Right ventricle myocardium superior (tissue), 1 donor: ENCODE data around the gene ROGDI. TPM values are rescaled to one million over a fixed set of nuclear protein-coding genes. Genes with fewer than 3 reads are reported as not detected.
"Not testable (repeated sequence)": the region's sequence is repeated elsewhere in the genome, so short reads cannot be mapped to it uniquely, and the experiment has no call there.

ENCODE experiments used
- ATAC-seq: fragments of 200-7000 bp; cut with Tn5 transposase; one replicate; pipeline ENCODE4 v1.9.1; 2020; ENCODE audit warnings: mild to moderate bottlenecking; ENCODE audit not compliant: poor library complexity
- DNase-seq: peaks from one replicate; pipeline ENCODE4 v3.0.0-alpha.2; 2020
- intact Hi-C: fragments of 100-400 bp; cut with DNase I; formaldehyde crosslinking; loops from one replicate; pipeline ENCODE4 v1.11.2; 2022
- total RNA-seq: library from RNA; stranded (reverse); fragmentation: NEBNext Ultra II Directional; extraction: Animal tissue kit (Norgen Biotek cat#: 25700); gene quantifications from one replicate; pipeline ENCODE4 v1.2.1, GENCODE V29; 2021
- donor health status: DM: no; HTN: yes; CAD: no; lungs with severe emphysema.

The ROGDI gene
- total RNA-seq, 1 donor from 2014 or later = 110 TPM

DNA sequence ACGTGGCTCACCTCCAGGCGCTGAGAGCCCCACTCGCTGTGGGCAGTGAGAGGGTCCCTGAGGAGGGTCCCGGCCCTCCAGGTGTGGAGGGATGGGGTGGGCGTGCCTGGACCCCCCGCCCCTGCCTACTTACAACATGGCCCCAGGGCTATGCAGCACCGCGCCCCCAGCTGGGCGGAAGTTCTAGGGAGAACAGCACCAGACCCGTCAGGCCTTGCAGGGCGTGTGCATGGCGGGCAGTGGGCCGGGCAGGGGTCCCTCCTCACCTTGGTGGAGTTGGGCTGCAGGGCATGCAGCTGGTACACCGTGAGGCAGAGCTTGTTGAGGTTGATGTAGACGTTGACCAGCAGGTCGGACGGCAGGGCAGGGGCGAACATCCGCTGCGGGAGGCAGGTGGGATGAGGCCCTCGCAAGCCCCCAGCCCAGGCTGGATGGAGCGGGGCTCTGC, 4.6 kb downstream of the ROGDI start:
- intact Hi-C loops = no loop called here
- ATAC-seq (no peak), DNase-seq (no peak)

DNA sequence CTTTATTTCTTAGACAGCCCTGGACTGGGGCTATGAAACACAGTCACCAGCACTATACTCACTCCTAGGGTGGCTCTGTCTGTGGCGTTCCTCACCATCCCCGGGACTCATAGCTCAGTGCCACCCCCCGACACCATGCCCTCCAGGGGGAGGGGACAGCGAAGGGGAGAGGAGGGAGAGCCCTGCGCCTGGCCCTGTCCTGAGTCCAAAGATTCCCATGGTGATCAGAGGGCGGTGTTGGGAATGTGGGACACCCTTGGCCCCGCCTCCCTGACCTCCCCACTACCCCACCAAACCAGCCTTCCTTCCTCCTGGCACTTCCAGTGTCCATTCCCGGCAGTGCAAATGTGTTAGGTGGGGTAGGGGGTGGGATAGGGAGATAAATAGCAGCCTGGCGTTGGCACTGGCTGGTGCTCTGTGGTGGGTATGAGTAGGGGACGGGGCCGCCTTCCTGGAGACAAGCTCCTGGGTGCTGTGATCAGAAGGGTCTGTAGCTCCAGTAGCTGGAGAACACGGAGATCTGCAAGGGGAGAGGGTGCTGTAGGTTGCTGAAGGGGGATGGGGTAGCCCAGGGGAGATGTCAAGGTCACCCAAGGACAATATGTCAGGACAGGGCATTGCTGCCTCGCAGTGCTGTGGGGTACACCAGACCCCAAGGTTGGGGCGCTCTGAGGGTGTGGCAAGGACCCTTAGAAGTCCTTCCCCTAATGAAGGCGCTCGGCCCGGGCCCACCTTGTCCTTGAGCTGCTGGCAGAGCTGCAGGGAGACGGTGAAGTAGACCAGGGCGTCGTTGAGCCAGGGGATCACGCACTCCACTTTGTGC, 5.2 kb downstream of the ROGDI start:
- ATAC-seq (no peak), DNase-seq (no peak)
- intact Hi-C loops = no loop called here

DNA sequence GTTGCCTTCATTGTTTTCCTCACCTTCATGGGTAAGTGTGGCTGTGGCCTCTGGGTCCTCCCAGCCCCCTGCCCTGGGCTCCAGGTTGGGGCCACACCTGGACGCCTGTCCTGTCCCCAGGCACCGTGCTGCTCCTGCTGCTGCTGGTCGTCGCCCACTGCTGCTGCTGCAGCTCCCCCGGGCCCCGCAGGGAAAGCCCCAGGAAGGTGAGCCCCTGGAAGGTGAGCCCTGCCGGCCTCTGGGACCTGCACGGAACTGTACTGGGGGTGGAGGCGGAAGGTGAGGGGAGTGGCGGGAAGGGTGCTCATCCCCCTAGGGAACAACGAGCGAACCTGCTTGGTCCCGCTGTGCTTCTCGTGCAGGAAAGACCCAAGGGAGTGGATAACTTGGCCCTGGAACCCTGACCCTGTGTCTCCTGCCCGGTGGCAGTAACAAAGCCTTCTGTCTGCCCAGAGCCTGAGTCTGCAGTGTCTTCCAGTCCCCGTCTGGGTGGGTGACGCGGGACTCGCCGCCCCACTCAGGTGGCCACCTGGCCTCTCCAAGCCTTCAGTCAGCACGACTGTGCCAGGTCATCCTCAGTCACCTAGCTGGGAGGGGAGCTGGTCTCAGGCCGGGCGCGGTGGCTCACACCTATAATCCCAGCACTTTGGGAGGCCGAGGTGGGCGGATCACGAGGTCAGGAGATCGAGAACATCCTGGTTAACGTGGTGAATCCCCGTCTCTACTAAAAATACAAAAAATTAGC, 6.4 kb downstream of the ROGDI start:
- ATAC-seq (no peak), DNase-seq (no peak)
- intact Hi-C loops = no loop called here

DNA sequence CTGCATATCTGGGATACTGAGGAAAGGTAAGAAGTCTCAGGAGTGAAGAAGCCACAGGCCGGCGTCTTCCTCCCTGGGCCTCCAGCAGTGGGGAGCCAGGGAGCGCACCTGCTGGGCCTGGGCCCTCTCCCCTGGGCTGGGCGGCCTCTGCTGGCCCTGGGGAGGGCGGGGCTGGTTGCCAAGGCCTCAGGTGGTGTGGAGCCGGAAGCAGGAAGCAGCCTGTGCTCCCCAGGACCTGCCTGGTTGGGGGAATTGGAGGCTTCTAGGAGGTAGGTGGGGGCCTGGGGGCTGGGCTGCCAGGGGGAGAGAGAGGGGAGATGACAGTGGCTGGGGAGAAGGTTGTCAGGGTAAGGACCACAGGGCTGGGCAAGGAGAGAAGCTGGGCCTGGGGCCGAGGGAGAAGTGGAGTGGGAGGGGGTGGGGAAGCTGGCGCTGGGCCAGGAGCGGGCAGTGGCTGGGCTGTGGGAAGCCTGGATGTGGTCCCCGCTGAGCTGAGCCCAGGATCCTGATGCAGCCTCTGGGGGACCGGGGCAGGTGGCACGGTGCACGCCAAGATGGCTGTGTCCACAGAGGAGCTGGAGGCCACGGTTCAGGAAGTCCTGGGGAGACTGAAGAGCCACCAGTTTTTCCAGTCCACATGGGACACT, 7.1 kb downstream of the ROGDI start, which contains the start of gene SMIM22:
Gene SMIM22, plus strand, starts transcription at position 189 of the 647 bp plus-strand sequence. Its CDS starts 366 bp downstream, at position 555.
- ATAC-seq (peak; percentile 8), DNase-seq (no peak)
- intact Hi-C loops = no loop called here

DNA sequence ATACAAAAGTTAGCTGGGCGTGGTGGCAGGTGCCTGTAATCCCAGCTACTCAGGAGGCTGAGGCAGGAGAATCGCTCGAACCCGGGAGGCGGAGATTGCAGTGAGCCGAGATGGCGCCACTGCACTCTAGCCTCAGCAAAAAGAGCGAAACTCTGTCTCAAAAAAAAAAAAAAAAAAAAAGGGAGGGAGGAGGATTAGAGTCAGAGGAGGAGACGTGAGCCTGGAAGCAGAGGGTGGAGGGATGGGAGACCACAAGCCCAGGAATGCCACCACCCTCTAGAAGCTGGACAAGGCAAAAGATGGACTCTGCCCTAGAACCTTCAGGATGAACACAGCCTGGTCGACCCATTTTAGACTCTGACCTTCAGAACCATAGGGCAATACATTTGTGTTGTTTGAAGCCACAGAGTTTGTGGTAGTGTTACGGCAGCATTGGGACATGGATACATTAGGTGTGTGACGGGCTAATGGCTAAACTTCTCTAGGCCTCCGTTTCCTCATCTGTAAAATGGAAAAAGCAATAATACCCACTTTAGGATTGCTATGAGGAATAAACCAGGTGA, 9.4 kb downstream of the ROGDI start:
- DNase-seq = no peak
- intact Hi-C loops = no loop called here

DNA sequence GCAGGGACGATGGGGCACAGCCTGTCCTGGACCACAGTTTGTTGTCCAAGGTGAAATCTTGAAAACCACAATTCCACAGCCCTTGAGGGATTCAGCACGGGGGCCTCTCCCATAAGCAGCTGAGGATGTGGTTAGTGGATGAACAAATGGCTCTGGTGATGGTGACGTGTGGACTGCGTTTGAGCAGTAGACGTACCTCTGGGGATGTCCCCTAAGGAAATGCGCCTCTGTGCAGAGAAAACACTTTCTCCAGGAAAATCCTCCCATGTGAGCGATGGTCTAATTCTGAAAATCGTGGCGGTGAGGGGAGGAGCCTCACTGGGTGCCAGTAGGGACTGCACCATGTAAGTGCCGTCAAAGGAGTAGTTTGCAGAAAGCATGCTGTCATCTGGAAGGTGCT, 11.6 kb downstream of the ROGDI start:
- DNase-seq = no peak
- intact Hi-C loops = no loop called here
- ATAC-seq = no peak

More for the DNA sequence above, 9.4 kb downstream of the ROGDI start:
- no peak for ATAC-seq

DNA sequence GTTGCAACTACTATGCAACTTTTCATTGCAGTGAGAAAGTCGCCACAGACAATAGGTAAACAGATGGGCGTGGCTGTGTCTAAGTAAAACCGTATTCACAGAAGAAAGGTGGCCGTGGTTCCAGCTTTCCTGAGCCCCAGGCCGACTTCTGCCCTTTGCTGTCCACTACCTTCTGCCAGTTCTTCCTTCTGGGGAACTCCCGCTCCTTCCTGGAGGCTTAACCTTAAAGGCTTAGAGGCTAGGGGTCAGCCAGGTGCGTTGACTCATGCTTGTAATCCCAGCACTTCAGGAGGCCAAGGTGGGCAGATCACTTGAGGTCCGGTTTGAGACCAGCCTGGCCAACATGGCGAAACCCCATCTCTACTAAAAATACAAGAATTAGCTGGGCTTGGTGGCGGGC, 12.2 kb downstream of the ROGDI start:
- no peak for DNase-seq
- intact Hi-C loops = no loop called here

DNA sequence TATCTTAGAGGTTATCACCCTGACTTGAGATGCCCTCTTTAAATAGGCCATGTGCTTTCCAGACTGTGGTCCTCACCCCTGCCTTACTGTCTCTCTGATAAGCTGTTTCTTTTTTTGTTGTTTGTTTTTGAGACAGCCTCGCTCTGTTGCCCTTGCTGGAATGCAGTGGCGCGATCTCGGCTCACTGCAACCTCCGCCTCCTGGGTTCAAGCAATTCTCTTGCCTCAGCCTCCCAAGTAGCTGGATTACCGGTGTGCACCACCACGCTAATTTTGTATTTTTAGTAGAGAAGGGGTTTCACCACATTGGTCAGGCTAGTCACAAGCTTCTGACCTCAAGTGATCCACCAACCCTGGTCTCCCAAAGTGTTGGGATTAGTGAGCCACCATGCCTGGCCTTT, 13.5 kb downstream of the ROGDI start:
- intact Hi-C loops = no loop called here
- no peak for ATAC-seq
- DNase-seq = no peak

More for the DNA sequence above, 12.2 kb downstream of the ROGDI start:
- ATAC-seq = no peak

DNA sequence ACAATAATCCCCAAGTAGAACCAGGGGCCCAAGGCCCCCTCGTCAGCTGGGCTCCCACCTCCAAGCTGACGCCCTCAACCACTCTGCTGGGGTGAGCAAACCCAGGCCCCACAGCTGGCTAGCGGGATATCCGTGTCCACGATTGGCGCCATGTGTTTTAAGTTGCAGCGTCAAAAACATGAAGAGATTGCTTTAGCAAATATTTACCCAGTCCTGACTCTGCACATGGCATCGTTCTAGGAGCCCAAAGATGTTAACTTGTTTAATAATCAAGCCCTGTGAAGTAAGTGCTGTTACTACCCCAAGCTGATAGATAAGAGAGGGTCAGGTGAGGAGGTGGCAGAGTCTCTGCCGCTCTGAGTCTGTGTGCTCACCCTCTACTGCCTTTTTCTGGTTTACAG, 13.9 kb downstream of the ROGDI start:
- intact Hi-C loops = no loop called here
- DNase-seq (no peak), ATAC-seq (no peak)

DNA sequence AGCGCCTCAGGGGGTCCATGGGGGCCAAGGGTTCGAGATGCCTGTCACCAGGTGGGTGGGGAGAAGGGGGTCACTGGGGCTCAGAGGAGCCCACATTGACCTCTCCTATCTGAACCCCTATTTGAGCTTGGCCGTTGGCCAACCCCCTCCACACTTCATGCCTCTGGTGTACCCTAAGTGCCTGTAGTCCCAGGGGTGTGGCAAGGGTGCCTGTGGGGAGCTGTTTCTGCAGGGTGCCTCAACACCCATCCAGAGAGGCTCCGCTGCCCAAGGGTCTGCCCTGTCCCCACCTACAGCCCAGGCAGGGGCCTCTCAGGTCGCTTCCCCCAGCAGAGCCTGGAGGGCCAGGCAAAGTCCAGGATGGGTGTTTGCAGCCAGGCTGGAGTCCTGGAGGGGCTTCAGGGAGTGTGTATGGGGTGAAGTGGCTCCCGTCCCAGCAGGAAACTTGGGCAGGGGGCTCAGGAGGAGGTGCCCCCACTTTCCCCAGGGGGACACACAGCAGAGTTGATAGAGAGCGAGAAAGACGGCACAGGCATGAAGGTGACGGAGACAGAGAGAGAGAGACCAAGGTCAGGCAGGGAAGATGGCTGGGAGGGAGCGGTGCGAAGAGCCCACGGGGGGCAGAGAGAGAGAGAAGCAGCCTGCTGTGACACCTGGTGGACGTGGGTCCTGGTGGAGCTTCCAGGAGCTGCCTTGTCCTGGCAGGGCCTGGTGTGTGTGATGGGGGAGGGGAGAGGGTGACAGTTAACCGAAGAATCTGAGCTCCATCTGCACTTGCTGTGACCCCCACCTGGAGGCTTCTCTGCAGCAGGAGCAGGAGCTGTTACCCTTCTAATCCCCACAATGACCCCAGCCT, 14.6 kb downstream of the ROGDI start, which contains the start of gene SEPTIN12:
Gene SEPTIN12, minus strand, starts transcription at position 719 of the 856 bp plus-strand sequence. Its CDS starts 700 bp downstream, at position 19.
- peak; percentile 34 for ATAC-seq
- DNase-seq = no peak
- intact Hi-C loops = no loop called here

DNA sequence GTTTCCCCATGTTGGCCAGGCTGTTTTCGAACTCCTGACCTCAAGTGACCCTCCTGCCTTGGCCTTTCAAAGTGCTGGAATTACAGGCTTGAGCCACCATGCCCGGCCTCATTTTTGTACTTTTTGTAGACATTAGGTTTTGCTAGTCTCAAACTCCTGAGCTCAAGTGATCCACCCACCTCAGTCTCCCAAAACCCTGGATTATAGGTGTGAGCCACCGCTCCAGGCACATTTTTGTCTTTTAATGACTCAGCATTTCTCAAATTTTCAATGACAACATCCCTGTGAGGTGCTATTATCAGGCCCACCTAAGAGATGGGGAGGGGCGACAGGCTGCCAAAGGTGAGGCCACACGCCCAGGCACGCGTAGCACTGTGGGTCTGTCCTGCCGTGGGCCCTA, 15.4 kb downstream of the ROGDI start:
- intact Hi-C loops = no loop called here
- no peak for ATAC-seq
- DNase-seq = no peak

DNA sequence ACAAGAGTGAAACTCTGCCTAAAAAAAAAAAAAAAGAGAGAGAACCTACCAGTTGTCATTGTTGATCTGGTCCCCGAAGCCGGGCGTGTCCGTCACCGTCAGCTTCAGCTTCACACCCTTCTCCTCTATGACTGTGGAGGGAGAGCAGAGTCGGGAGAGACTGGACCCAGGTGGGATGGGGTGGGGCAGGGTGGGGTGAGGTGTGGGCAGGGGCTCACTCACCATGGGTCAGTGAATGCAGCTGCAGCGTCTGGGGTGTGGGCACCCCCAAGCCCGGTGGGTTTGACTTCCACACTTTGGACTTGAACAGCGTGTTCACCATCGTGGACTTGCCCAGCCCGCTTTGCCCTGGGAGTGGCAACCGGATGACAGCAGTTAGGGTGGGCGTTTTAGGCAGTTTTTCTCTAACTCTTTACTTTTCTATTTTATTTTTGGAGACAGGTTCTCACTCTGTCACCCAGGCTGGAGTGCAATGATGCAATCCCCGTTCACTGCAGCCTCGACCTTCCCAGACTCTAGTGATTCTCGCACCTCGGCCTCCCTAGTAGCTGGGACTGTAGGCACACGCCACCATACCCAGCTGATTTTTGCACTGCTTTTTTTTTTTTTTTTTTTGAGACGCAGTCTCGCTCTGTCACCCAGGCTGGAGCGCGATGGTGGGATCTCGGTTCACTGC, 16.5 kb downstream of the ROGDI start:
- ATAC-seq (no peak), DNase-seq (no peak)
- intact Hi-C loops = no loop called here

DNA sequence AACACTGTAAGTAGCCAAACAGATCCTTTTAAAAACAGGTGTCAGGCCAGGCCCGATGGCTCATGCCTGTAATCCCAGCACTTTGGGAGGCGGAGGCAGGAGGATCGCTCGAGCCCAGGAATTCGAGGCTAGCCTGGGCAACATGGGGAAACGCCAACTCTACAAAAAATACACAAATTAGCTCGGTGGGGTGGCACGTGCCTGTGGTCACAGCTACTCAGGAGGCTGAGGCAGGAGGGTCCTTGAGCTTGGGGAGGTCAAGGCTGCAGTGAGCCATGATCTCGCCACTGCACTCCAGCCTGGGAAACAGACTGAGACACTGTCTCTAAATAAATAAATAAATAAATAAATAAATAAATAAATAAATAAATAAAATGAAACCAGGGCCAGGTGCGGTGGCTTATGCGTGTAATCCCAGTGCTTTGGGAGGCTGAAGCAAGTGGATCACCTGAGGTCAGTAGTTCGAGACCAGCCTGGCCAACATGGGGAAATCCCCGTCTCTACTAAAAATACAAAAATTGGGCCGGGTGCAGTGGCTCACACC, 17.9 kb downstream of the ROGDI start:
- intact Hi-C loops, ATAC-seq, DNase-seq: not testable (repeated sequence)

DNA sequence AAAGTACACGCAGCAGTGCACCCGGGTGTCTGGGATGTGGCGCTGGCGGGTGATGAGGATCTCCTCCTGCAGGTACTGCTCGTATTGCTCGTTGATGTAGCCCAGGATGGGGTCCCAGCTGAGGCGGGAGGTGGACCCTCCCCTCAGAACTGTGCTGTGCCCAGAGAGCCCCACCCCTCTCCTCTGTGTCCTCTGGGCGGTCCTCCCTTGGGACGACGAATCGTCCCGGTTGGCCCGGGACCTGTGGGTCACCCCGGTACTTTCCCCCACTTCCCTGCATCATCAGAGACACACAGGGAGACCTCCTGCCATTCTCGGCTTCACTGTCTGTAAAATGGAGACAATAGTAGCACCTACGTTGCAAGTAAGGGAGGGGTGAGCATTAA, 18.5 kb downstream of the ROGDI start:
- intact Hi-C loops = no loop called here
- ATAC-seq = no peak

DNA sequence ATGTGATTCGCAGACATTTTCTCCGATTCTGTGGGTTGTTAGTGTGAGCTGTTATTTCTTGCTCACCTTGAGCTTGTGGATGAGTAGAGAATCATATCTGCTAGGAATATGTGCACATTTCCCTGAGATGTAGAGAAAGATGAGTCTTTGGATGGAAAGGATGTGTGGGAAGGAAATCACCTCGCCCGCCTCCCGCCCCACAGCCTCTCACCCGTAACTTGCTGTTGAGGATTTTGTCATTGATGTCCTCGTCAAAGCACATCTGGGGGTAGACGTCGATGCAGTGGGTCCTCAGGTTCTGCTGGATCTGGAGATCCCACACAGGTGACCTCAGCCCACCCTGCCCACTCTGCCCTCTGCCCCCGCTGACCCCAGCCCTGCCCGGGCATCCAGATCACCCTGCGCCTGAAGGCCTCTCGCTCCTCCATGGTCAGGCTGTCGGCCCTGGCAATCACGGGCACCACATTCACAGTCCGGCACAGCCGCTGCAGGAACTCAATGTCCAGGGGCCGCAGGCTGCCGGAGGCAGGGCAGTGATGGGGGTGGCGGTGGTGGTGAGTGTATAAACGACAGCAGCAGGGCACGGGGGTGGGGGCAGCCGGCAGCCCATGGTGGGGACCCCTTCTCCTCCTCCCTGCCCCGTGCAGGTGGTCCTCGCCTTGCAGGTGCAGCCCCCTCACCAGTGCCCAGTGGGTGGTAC, 19.0 kb downstream of the ROGDI start:
- ATAC-seq = no peak
- intact Hi-C loops = no loop called here
- no peak for DNase-seq

More for the DNA sequence above, 18.5 kb downstream of the ROGDI start:
- DNase-seq = no peak

DNA sequence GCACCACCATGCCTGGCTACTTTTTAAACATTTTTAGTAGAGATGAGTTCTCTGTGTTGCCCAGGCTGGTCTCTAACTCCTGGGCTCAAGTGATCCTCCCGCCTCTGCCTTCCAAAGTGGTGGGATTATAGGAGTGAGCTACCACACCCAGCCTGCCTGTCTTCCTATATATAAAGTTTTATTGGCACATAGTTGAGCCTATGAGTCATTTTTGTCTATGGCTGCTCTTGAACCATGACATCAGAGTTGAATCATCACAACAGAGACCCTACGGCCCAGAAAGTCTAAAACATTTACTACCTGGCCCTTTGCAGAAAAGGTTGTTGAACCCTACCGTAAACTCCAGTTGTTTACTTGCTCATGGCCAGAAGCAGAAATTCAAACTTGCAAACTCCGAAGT, 22.2 kb downstream of the ROGDI start:
- DNase-seq (no peak), ATAC-seq (no peak)
- intact Hi-C loops = no loop called here

DNA sequence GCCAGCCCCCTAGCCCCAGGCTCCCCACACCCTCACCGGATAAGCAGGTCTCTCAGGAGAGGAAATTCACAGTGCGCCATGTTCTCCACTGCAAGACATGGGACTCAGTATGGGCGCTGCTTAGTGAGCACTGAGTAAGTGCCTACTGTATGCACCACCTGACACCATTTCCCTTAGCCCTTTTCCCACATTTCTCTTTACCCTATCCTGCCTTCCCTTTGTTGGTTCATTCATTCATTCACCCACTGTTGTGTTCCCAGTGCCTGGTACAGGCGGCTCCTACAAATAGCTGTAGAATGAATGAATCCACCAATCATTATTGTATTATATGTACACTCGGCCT, 24.4 kb downstream of the ROGDI start:
- intact Hi-C loops = no loop called here
- DNase-seq (no peak), ATAC-seq (no peak)
